Stimulated activated CD4-positive, alpha-beta T cell treated with anti-CD3 and anti-CD28 coated beads, Interleukin-2, amount 100 ng/mL, for 48 hours (primary cell): ENCODE data around the gene EPHB2.

Experiments
- DNase-seq, 2 donors: peaks; one replicate each; pipeline ENCODE4 v3.0.0-alpha.2; 2020

EPHB2 gene

GRCh38 chr1:22892789-22893188, 182.2 kb downstream of the EPHB2 start:
- DNase-seq: no peak

GRCh38 chr1:22893292-22893691, 182.7 kb downstream of the EPHB2 start:
- DNase-seq: no peak

- DNase-seq: no peak
These were observed 184.7 kb downstream of the EPHB2 start for GRCh38 chr1:22895357-22895756.

GRCh38 chr1:22896184-22896583, 185.5 kb downstream of the EPHB2 start:
- DNase-seq: no peak

DNA sequence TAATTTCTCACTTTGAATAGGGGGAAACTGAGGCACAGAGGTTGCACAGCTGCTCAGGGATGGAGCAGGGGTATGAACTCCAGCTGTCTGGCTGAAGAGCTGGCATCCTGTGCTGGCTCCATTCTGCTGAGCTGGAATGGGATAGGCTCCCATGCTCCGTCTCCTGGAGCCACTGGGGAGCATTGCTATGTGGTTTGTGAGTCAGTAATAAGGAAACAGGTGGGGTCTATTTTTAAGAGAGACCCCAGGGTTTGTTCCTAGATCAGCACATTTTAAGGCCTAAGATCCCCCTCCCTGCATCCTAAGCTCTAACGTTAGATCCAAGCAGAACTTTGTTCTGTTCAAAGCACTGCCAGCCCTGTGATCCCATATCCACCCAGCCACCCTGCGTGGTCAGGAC, 189.8 kb downstream of the EPHB2 start:
- no peak for DNase-seq

DNA sequence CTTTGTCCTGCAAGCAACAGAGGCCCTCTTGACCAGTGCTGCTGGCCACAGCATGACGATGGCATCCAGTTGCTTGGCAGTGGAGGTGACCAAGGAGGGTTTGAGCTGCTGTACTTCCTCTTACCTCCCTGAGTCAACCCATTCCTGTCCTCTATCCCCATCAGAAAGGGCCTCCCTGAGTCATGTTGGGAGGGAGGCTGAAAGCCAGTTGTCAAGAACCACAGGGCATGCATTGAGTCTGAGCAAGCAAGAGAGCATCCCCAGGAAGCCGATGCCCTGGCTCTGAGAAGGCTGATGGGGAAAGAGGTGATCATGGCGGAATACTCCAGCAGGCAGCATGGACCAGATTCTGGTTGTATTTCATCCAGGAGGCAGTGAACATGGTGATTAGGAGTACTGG, 192.5 kb downstream of the EPHB2 start:
- no peak for DNase-seq

- DNase-seq: no peak
These were observed 196.3 kb downstream of the EPHB2 start for GRCh38 chr1:22906968-22907367.

DNA sequence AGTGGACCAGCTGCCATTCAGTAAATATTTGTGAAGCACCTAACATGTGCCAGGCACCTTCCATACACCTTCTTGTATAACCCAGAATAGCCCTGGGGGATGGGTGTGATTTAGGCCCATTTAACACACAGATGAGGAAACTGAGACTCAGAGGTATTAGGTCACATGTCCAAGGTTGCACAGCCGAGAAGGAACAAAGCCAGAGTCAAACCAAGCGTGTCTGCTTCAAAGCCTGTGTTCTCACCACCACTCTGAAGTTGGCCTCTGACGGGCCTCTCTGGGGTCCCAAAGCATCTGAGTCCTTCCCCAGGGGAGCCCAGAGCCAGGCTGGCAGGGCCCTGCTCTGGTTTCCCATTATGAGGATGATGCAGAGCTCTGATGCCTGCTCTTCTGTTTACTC, 196.9 kb downstream of the EPHB2 start:
- DNase-seq: no peak

- DNase-seq: no peak
These were observed 198.3 kb downstream of the EPHB2 start for GRCh38 chr1:22908880-22909426.

DNA sequence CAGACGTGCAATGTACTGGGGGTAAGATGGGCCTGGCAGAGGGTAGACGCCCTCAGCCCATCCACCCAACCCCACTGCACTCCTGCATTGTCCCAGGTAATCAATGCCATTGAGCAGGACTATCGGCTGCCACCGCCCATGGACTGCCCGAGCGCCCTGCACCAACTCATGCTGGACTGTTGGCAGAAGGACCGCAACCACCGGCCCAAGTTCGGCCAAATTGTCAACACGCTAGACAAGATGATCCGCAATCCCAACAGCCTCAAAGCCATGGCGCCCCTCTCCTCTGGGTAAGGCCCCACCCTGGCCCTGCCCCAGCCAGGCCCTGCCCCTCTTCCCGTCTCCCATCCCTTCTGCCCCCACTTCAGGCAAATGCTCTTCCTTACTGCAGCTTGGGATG, 199.6 kb downstream of the EPHB2 start:
- no peak for DNase-seq

DNA sequence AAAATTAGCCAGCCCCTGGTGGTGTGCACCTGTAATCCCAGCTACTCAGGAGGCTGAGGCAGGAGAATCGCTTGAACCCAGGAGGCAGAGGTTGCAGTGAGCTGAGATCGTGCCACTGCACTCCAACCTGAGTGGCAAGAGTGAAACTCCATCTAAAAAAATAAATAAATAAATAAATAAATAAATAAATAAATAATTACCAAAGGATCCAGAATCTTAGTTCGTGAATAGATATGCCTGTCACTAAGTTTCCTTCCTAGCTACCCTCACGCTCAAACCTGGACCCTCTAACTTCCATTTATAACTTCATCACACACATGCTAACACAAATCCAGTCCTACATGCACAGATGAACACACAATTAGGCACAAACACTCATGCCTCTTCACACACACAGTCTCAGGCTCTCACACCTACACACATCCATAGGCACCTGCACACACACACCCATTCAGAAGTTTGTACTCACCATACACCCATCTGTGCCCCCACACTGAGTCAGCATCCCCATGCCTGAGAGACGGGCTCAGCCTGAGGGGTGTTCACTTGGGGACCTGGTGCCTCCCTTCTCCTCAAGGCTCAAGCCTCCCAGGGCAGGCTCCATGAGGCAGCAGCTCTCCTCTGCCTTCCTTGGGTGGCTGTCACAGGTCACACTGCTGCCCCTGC, 200.5 kb downstream of the EPHB2 start:
- DNase-seq: no peak

DNA sequence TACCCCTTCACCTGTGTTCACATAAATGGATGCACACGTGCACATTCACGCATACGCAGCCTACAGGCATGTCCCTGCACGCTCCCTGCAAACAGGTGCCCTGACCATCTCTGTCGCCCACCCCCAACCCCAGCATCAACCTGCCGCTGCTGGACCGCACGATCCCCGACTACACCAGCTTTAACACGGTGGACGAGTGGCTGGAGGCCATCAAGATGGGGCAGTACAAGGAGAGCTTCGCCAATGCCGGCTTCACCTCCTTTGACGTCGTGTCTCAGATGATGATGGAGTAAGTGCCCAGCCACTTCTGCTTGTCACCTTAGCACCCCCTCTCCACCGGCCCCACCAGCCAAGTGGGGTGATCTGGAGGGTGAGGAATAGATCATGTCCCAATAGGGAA, 201.7 kb downstream of the EPHB2 start:
- DNase-seq: no peak

DNA sequence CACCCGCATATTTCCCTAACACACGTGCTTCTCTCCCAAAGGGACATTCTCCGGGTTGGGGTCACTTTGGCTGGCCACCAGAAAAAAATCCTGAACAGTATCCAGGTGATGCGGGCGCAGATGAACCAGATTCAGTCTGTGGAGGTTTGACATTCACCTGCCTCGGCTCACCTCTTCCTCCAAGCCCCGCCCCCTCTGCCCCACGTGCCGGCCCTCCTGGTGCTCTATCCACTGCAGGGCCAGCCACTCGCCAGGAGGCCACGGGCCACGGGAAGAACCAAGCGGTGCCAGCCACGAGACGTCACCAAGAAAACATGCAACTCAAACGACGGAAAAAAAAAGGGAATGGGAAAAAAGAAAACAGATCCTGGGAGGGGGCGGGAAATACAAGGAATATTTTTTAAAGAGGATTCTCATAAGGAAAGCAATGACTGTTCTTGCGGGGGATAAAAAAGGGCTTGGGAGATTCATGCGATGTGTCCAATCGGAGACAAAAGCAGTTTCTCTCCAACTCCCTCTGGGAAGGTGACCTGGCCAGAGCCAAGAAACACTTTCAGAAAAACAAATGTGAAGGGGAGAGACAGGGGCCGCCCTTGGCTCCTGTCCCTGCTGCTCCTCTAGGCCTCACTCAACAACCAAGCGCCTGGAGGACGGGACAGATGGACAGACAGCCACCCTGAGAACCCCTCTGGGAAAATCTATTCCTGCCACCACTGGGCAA, 202.9 kb downstream of the EPHB2 start:
- no peak for DNase-seq

DNA sequence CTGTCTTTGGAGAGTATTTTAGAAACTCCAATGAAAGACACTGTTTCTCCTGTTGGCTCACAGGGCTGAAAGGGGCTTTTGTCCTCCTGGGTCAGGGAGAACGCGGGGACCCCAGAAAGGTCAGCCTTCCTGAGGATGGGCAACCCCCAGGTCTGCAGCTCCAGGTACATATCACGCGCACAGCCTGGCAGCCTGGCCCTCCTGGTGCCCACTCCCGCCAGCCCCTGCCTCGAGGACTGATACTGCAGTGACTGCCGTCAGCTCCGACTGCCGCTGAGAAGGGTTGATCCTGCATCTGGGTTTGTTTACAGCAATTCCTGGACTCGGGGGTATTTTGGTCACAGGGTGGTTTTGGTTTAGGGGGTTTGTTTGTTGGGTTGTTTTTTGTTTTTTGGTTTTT, 203.5 kb downstream of the EPHB2 start:
- no peak for DNase-seq

DNA sequence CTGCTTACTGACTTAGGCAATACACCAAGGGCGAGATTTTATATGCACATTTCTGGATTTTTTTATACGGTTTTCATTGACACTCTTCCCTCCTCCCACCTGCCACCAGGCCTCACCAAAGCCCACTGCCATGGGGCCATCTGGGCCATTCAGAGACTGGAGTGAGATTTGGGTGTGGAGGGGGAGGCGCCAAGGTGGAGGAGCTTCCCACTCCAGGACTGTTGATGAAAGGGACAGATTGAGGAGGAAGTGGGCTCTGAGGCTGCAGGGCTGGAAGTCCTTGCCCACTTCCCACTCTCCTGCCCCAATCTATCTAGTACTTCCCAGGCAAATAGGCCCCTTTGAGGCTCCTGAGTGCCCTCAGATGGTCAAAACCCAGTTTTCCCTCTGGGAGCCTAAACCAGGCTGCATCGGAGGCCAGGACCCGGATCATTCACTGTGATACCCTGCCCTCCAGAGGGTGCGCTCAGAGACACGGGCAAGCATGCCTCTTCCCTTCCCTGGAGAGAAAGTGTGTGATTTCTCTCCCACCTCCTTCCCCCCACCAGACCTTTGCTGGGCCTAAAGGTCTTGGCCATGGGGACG, 204.1 kb downstream of the EPHB2 start:
- no peak for DNase-seq

DNA sequence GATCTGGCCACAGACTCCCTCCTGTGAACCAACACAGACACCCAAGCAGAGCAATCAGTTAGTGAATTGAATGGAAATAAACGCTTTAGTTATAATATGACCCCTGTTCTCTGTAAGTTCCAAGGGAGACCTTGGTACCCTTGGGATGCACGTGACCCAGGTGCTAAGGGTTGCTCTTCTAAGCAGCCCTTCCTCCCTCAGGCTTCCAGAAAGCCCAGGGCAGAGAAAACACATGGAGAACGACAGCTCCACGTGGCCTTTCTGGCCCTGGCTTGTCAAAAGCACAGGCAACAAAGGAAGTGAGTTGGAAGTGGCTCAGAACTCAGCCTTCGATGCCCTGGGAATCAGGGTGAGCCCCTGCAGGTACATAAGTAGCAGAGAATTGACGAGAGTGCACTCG, 204.6 kb downstream of the EPHB2 start:
- DNase-seq: no peak

DNA sequence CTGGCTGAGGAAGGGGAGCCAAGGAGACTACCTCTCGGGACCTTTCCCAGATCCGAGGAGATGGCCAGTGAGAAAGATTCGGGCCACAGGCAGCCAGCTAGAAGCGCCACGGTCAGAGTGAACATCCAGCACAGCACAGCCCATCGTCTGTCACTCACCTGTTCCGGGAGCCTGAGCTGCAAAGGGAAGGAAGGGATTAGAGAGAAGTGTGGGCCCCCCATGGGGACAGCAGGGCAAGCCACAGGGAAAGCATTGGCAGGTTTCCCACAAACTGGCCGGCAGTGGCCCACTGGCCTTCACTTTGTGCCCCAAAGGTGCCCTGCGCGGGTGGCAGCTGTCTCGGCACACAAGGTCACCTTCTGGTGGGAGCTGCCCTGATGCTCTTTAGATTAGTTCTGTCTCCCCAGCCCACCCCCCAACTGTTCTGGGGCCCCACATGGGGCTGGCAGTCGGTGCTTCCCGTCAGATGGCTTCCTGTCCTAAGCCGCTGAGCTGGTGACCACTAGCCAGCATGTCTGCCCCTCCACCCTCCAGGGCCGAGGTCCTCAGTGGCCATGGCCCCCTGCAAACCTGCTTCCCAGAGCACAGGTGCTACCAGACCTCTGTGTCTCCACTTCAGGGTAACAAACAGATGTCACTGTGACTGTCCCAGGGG, 205.3 kb downstream of the EPHB2 start:
- DNase-seq: no peak

DNA sequence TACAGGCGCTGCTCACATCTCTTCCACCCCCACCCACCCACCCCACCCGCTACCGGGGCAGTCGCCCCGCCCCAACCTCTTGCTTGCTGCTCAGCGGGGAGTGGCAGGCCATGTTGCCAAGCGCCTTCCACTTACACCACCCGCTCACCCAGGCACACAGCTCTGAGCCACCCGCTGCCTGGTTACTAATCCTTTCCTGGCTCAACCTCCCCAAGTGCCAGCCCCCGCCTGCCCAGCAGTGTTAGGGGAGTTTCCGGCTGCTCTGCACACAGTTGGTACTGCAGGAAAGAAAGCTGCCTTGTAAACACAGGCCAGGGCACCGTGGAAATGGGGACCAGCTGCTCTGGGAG, 205.8 kb downstream of the EPHB2 start:
- DNase-seq: no peak

DNA sequence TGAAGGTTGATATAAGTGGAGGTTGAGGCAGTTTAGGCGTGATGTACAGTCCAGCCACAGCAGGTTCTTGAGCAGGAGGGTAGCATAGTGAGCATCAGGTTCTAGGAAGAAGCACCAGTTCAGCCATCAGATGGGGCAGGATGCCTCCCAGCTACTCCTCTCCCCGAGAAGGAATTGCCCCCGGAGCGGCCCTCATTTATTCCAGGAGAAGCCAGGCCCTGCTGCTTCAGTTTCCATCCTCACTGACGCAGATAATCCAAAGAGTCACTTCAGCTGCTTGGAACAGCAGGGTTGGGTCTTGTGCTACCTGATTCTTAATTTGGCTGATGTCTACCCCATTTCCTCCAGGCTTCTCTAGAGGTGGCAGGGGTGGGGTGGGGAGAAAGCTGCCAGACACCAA, 207.3 kb downstream of the EPHB2 start:
- no peak for DNase-seq

DNA sequence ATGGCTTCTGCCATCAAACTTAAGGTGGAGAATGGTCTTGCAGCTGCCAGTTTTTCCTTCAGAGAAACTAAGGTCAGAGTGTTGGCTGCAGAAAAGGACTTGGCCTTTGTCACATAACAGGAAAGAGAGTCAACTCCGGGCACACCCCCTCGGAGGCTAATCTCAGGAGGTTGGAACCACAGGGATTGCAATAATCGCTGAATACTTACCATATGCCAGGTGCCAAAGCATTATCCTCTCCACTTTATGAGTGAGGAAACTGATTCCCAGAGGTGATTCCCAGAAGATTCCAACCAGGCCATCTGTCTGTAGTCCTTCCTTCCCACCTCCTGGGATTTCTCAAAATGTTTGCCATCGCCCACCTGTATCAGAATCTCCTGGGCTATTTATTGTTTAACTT, 208.0 kb downstream of the EPHB2 start:
- no peak for DNase-seq

GRCh38 chr1:22919341-22920025, 208.8 kb downstream of the EPHB2 start:
- DNase-seq: no peak

DNA sequence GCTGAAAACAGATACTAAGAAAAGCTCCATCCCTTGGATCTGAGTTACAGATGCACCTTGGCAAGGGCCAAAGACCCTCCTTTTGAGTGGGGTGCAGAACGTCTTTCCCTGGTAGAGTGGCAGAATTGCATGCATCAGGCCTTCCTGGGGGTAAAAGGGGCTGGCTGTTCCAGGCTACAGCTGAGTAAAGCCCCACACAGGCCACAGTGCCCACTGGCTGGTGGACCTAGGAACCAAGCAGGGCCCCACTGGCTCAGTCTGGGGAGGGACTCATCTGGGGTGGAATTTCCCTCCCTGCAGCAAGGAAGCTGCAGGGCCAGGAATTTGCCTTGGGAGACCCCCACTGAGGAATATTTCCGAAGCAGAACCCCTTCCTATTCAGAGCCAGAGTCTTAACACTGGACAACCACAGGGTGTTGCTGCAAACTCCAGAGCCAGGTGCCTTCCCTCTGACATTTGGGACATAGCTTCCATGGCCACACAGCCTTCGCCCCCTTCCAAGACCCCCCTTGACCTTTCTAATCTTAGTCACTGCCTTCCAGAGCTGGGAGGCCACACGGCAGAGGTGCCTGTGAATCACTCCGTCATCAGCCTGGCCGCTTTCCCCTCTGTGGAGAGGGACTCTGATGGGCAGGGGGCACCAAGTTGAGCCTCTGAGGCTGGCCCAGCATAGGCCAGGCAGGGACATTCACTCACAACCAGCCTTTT, 209.5 kb downstream of the EPHB2 start:
- DNase-seq: no peak
